GM12873 (cell line): ENCODE data around the gene SLC27A4.
A peak's percentile ranks its signal among the peaks of the same experiment; 100 is the strongest.

Experiments used
- TF ChIP-seq, protein P1 (sequence below): IDR thresholded peaks from 2 replicates; pipeline ENCODE4 v1.5.1; 2012; ENCODE audit warnings: low read depth, mild to moderate bottlenecking, moderate library complexity, low read length, control low read depth; ENCODE audit not compliant: insufficient read depth; ENCODE audit errors: missing control alignments

The SLC27A4 gene

DNA sequence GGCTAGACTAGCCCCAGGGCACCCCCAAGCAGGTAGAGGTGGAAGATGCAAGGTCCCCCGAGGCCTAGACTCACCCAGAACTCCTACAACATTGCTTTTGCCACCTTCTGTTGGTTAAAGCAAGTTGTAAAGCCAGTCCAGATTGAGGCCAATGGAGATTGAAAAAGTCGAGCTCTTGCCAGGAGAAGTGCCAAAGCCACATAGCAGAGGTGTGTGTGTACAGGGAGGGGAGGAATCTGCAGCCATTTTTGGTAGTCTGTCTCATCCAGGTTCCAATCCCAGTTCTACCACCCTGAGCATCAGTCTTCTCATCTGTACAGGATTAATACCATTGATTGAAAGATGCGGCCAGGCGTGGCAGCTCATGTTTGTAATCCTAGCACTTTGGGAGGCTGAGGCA is 18.5 kb downstream of the SLC27A4 start:
- TF ChIP-seq, protein P1, sequence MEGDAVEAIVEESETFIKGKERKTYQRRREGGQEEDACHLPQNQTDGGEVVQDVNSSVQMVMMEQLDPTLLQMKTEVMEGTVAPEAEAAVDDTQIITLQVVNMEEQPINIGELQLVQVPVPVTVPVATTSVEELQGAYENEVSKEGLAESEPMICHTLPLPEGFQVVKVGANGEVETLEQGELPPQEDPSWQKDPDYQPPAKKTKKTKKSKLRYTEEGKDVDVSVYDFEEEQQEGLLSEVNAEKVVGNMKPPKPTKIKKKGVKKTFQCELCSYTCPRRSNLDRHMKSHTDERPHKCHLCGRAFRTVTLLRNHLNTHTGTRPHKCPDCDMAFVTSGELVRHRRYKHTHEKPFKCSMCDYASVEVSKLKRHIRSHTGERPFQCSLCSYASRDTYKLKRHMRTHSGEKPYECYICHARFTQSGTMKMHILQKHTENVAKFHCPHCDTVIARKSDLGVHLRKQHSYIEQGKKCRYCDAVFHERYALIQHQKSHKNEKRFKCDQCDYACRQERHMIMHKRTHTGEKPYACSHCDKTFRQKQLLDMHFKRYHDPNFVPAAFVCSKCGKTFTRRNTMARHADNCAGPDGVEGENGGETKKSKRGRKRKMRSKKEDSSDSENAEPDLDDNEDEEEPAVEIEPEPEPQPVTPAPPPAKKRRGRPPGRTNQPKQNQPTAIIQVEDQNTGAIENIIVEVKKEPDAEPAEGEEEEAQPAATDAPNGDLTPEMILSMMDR, result no peak

DNA sequence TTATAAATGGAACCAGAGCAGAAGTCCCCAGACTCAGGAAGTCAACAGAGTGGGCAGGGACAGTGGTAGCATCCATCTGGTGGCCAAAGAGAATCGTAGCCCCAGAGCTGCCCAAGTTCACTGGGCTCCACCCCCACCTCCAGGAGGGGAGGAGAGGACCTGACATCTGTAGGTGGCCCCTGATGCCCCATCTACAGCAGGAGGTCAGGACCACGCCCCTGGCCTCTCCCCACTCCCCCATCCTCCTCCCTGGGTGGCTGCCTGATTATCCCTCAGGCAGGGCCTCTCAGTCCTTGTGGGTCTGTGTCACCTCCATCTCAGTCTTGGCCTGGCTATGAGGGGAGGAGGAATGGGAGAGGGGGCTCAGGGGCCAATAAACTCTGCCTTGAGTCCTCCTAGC is 20.5 kb downstream of the SLC27A4 start:
- TF ChIP-seq, protein P1, result no peak

DNA sequence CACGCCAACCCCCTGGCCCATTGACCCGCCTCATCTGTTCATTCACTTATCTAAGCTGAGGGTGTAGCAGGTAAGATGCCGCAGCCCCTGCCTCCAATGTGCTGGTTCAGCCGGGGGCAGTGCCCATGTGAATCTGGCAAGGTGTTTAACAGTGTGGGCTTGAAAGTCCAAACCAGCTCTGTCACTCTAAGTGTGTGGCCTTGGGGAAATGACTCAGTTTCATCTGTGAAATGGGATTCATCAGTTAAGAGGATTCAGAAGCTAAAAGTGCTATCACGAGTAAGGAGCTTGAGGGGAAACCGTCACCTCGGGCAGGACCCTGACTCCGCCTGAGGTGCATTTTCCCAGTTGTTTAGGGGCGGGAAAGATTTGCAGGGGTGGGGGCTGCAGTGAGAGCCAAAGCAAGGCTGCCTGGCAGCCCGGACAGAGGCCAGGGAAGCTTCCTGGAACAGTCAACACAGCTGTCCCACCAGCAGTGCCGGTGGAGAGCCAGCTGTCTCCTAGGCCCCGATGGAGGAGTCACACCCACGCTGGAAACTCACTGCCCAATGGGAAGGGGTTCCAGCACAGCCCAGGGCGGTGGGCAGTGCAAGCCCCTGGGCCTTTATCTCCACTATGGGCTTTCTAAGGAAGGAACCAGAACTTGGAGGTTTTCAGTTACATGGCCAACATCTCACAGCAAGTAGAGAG is 21.1 kb downstream of the SLC27A4 start:
- TF ChIP-seq, protein P1, result no peak

GRCh38 chr9:128361986-128362646 is 21.8 kb downstream of the SLC27A4 start:
- TF ChIP-seq, protein P1, result peak; percentile 97

DNA sequence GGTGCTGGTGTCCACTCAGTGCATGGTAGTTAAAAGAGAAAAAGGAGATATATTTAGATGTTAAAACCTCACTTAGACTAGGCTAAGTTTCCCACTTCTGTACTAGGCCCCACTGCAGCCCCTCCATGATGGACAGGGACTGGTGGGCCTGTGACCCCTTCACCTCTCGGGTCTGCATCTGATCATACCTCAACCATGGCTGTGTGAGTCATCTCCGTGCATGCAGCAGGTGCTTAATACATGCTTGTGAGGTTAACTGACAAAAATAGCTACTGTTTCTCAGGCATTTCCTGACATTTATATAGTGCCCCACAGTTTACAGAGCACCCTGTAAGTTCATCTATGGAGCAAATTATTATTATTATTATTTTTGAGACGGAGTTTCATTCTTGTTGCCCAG is 22.4 kb downstream of the SLC27A4 start:
- TF ChIP-seq, protein P1, result no peak

- TF ChIP-seq, protein P1, result no peak
Measured at GRCh38 chr9:128365525-128365924, 25.2 kb downstream of the SLC27A4 start.

GRCh38 chr9:128369024-128369706 is 28.8 kb downstream of the SLC27A4 start:
- TF ChIP-seq, protein P1, result no peak
